C1 segment of cervical spinal cord (tissue), 14 donors: ENCODE measurements around the gene GADL1.

Source experiments
- DNase-seq, 14 donors: peaks; one replicate each; lab custom pipeline; 2025; lab: John Stamatoyannopoulos, UW

GADL1 gene

GRCh38 chr3:30724863-30725262 is 169.6 kb downstream of the GADL1 start:
- DNase-seq, result no peak

GRCh38 chr3:30723211-30723610 is 171.2 kb downstream of the GADL1 start:
- no peak for DNase-seq

DNA sequence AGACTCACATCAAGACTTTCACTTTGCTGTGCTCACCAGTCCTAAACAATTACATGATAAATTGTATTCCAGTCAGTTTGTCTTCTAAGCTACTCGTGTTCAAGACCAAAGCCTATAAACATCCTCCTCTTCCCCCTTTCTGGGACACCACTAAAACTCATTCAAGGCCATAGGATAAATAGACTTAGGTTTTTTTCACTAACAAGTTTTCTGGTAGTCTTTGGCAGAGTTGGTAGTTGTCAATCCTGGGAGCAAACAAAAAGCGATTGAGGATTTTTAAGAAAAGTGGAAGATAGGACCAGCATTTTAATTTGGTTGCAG is 173.2 kb downstream of the GADL1 start:
- no peak for DNase-seq

GRCh38 chr3:30720586-30721313 is 173.7 kb downstream of the GADL1 start:
- DNase-seq, result no peak

- DNase-seq, result no peak
Observed at GRCh38 chr3:30719536-30719935, 174.9 kb downstream of the GADL1 start.

- no peak for DNase-seq
Observed at GRCh38 chr3:30713885-30714503, 180.5 kb downstream of the GADL1 start.

DNA sequence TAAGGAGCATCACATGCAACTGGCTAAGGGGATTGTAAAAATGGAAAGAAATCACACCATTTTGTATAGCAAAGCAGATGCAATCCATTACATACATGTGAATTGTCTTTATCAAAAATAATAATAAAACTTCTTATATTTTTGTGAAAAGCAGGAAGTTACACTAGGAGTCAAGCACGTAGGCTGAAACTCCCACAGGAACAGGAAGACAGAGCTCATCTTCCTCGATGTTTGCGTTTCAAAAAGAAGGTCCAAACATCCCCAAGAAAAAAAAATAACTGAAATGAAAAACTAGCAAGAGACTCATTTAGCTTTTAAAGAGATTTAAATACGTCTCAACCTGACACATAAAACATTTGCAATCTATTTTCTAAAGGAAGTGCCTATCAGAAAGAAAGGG is 181.5 kb downstream of the GADL1 start:
- no peak for DNase-seq

DNA sequence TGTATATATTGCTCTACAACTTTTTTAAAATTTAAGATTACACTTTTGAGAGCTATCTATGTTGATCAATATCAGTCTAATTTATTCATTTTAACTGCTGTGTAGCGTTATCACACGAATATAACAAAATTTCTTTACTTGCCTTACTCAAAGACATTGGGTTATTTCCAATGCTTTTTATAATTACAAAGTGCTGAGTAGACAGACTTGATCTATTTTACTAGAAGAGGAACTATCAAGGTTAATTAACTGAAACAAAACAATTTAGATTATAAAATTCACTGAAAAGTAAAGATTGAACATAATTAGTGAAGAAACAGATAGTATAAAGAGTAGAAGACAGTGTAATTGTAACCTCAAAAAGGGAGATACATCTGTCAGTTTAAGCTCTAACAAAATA is 182.6 kb downstream of the GADL1 start:
- DNase-seq, result no peak

GRCh38 chr3:30711151-30711550 is 183.3 kb downstream of the GADL1 start:
- no peak for DNase-seq

DNA sequence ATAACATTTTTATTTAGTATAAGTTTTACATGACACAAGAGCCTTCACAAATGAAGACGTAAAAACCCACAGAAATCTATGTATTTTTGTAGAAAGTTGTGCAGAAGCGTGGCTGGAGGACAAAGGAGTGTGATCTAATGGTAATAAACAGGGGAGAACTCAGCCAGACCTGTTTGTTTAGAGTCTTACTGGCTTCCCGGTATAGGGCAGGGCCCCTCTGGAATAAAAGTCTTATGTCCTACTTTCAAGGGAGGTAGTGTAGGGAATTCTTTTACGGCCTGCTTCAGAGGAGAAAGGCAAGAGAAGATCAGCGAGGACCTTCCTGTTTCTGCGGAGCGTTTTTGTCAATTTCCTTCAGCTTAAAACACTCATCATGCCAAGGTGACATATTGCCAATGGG is 184.4 kb downstream of the GADL1 start:
- no peak for DNase-seq

- no peak for DNase-seq
Observed at GRCh38 chr3:30708472-30708871, 186.0 kb downstream of the GADL1 start.

- DNase-seq, result no peak
Observed at GRCh38 chr3:30707825-30708224, 186.6 kb downstream of the GADL1 start.

DNA sequence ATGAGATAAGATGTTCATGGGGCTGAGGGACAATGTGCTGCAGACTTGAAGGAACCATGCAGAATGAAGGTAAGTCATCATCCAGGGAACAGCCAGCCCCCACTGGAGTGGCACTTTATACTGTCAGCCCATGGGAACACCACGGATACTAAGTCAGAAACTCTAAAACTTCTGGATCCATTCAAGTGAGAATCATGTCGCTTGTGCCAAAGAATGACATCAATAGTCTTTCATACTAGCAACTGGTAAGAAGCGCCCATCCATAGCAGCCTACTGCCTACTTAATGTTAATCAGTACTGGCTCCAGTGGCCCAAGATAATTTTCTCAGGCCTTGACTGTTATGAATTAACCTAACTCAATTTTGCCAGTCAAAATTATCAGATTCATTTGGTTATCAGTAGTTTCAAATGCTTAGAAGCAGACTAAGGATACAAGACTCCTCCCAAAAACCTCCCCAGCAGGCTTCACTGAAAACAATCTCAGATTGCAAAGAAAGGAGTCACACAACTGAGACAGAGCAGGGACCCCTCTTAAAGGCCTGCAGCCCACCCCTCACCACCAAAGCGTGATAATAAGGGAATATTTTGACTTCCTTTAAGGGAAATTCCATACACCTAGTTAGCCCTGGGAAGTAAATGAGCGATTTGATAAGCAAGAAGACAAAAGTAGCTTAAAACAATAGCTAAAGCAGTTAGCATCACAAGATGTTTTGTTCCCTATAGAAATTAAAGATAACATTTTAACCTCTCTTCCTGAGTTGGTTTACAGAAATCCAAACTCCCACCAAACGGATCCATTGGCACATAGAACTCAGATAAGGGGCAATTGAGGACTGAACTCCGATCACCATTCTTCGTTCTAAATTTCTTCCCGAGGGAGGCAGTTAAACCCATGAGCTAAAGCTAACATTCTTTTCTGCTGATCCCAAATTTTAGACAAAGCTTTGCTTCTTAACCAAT is 189.2 kb downstream of the GADL1 start:
- no peak for DNase-seq

- DNase-seq, result no peak
Observed at GRCh38 chr3:30702828-30703397, 191.5 kb downstream of the GADL1 start.

GRCh38 chr3:30702038-30702827 is 192.2 kb downstream of the GADL1 start:
- DNase-seq, result no peak

- DNase-seq, result no peak
Observed at GRCh38 chr3:30700702-30701321, 193.6 kb downstream of the GADL1 start.

- DNase-seq, result no peak
Observed at GRCh38 chr3:30699927-30700326, 194.5 kb downstream of the GADL1 start.

- no peak for DNase-seq
Observed at GRCh38 chr3:30698549-30698948, 195.9 kb downstream of the GADL1 start.

GRCh38 chr3:30696896-30697295 is 197.6 kb downstream of the GADL1 start:
- DNase-seq, result no peak

- peak in 6 of 14 donors; percentile 15 to 54 (median 32) for DNase-seq
Observed at GRCh38 chr3:30696403-30696819, 198.1 kb downstream of the GADL1 start.
